Measurements from ENCODE around the gene UBTD2.

GRCh38 chr5:172235827-172236736, 47.5 kb downstream of the UBTD2 start:
- TF ChIP-seq GATA2 (IDR thresholded peaks at IDR 0.05; ENCODE audit: low read depth, low read length) (no peak), GATA3 (IDR thresholded peaks at IDR 0.05; ENCODE audit: low read depth, low read length) (peak; percentile 22; the same call in 1 of the 2 replicates)
